Vagina (tissue), 2 donors: ENCODE data around the gene FNDC11.

Source experiments
- POLR2A ChIP-seq, 2 donors: fragments of 450-650 bp; IDR thresholded peaks; one replicate each; pipeline ENCODE4 v1.6.1; 2017; ENCODE audit warnings: antibody characterized with exemption in 2 of 2, mild to moderate bottlenecking in 2 of 2, moderate library complexity in 2 of 2
- TF ChIP-seq, protein P1 (sequence below), 3 experiments: fragments of 450-650 bp in 2 of 3; fragments of 200-600 bp in 1 of 3; sonication (generic) in 1 of 3; IDR thresholded peaks; one replicate each; pipeline ENCODE4 v1.5.1; 2017 to 2019; ENCODE audit warnings: antibody characterized with exemption in 3 of 3, mild to moderate bottlenecking in 2 of 3, moderate library complexity in 2 of 3

DNA sequence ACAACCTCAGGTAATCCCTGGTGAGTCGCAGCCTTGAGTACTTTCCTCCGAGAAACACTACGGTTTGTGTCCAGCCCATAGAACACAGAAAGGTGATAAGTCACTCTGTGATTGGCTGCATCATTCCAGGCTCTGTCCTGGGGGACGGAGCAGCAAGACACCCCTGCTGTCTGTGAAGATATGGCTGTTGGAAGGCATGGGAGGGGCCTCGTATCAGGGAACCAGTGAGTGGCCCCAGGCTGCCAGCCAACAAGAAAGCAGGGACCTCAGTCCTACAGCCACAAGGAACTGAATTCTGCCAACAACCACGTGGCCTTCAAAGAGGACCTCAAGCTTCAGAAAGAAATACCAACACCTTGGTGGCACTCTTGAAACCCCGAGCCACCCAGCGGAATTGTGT, 48.7 kb upstream of the FNDC11 start:
- TF ChIP-seq, protein P1, sequence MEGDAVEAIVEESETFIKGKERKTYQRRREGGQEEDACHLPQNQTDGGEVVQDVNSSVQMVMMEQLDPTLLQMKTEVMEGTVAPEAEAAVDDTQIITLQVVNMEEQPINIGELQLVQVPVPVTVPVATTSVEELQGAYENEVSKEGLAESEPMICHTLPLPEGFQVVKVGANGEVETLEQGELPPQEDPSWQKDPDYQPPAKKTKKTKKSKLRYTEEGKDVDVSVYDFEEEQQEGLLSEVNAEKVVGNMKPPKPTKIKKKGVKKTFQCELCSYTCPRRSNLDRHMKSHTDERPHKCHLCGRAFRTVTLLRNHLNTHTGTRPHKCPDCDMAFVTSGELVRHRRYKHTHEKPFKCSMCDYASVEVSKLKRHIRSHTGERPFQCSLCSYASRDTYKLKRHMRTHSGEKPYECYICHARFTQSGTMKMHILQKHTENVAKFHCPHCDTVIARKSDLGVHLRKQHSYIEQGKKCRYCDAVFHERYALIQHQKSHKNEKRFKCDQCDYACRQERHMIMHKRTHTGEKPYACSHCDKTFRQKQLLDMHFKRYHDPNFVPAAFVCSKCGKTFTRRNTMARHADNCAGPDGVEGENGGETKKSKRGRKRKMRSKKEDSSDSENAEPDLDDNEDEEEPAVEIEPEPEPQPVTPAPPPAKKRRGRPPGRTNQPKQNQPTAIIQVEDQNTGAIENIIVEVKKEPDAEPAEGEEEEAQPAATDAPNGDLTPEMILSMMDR (IDR thresholded peaks at IDR 0.05): no peak
- TF ChIP-seq POLR2A (IDR thresholded peaks at IDR 0.05): no peak
